ENCODE measurements around the gene MESD. TPM values are rescaled to one million over a fixed set of nuclear protein-coding genes. Genes with fewer than 3 reads are reported as not detected.

MESD gene
- total RNA-seq, 1 donor from 2014 or later = 21.9 TPM

DNA sequence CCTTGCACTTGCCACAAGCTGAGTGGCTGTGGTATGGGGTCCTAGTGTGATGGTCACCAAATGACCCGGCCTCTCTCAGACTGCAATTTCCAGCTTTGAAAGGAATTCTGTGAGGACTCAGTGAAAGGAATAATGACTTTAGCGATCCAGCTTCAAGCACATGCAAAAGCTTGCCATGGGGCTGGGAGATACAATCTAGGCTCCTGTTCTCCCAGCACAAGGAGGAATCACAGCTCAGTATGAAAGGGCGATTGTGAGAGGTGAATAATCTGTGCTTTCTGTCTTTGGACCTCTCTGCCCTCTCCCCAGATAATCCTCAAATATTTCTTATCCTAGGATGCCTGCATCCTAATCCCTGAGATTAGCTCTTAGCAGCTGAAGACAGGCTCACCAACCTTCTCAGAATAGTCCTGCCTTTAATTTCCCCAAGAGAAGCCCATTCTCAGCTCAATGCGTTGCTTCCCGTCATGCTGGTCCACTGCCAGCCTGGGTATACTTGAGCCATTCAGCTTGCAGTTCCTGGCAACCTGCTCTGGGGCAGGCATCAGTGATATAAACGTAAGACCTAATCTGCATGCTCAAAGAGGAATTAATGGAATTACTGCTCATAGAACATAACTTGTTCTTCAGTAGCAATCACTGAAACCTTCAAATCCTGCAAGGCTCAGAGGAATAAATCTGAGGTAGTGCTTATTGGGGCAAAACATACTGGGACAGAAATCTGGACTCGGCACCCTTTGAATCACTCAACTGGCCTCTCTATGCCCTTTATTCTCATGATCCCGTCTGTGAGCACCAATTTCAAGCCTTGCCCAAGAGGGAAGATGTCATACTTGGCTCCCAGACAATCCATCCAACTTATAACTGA, 26.2 kb upstream of the MESD start:
- Mint-ChIP-seq H3K27ac (ENCODE audit: unreplicated experiment) (no peak overlapping the region), H3K27me3 (ENCODE audit: unreplicated experiment) (no peaks in the 10 kb centered on the region), H3K9me3 (ENCODE audit: unreplicated experiment) (peaks cover 3% of the 10 kb centered on the region), H3K4me1 (ENCODE audit: low read depth, unreplicated experiment) (peaks cover 7% of the 10 kb centered on the region), H3K4me3 (ENCODE audit: unreplicated experiment) (no peak overlapping the region), H3K36me3 (ENCODE audit: unreplicated experiment) (no peaks in the 10 kb centered on the region)
- no peak for DNase-seq
- no peak for TF ChIP-seq CTCF (IDR thresholded peaks at IDR 0.05; ENCODE audit: partially characterized antibody, unreplicated experiment)

DNA sequence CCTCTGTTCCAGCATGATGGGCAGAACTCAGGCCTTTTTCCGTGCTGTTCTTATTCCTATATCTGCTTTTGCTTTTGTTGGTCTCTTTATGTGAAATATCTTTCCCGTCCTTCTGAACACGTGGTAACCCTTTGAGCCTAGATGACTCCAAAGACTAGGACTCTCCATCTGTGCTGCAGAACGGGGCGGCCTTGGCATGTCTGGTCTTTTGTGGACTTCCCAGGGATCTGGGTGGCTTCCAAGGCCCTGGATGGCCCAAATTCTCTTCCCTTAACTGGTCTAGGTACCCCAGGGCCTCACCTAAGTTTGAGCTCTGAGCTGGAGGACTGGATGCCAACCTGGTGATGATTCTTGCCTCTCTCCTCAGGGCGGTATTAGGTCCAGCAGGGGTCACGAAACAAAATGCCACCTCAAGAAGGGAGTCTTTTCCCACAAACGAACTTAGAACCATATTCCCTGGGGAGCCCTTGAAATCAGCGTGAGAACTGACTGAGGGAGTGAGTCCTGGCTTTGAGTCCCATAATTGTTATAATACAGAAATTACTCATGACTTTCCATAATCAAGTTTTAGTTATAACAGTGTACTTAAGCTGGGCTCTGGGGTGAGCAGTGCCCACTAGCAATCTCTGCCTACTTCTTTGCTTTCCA, 25.0 kb upstream of the MESD start:
- Mint-ChIP-seq H3K27ac (ENCODE audit: unreplicated experiment) (no peak overlapping the region), H3K36me3 (ENCODE audit: unreplicated experiment) (no peaks in the 10 kb centered on the region), H3K9me3 (ENCODE audit: unreplicated experiment) (peaks cover 3% of the 10 kb centered on the region), H3K4me3 (ENCODE audit: unreplicated experiment) (no peak overlapping the region), H3K4me1 (ENCODE audit: low read depth, unreplicated experiment) (peaks cover 7% of the 10 kb centered on the region), H3K27me3 (ENCODE audit: unreplicated experiment) (no peaks in the 10 kb centered on the region)
- DNase-seq = no peak
- TF ChIP-seq CTCF (IDR thresholded peaks at IDR 0.05; ENCODE audit: partially characterized antibody, unreplicated experiment) = no peak

DNA sequence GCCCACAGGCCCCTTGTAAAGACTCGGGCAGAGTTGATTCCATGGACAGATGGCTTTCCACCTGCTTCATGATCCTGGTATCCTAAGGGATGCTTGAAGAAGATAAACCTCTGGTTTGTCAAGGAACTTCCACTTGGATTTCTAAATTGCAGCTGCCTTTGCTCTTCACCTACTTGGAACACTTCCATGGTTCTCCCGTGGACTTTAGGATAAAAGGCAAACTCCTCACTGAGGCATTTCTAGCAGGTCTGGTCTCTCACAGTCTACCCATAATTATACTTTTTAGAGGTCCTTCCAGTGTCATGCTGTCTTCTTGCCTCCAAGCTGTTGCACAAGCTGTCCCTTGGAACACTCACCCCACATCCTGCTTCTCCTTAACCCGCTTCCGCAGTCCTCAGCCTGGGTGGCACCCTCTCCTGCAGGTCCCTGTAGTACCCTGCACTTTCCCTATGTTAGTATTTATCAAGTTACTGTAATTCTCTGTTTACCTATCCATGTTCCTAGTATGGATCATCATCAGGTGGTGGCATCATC, 23.8 kb upstream of the MESD start:
- TF ChIP-seq CTCF (IDR thresholded peaks at IDR 0.05; ENCODE audit: partially characterized antibody, unreplicated experiment) = no peak
- peaks cover 4% of the 10 kb centered on the region for H3K4me1 Mint-ChIP-seq (ENCODE audit: low read depth, unreplicated experiment)
- H3K27ac Mint-ChIP-seq (ENCODE audit: unreplicated experiment) = no peak overlapping the region
- peaks cover 2% of the 10 kb centered on the region for H3K9me3 Mint-ChIP-seq (ENCODE audit: unreplicated experiment)
- H3K4me3 Mint-ChIP-seq (ENCODE audit: unreplicated experiment) = peak overlapping the region; percentile 39
- no peaks in the 10 kb centered on the region for H3K36me3 Mint-ChIP-seq (ENCODE audit: unreplicated experiment)
- no peak for DNase-seq
- H3K27me3 Mint-ChIP-seq (ENCODE audit: unreplicated experiment) = no peaks in the 10 kb centered on the region

DNA sequence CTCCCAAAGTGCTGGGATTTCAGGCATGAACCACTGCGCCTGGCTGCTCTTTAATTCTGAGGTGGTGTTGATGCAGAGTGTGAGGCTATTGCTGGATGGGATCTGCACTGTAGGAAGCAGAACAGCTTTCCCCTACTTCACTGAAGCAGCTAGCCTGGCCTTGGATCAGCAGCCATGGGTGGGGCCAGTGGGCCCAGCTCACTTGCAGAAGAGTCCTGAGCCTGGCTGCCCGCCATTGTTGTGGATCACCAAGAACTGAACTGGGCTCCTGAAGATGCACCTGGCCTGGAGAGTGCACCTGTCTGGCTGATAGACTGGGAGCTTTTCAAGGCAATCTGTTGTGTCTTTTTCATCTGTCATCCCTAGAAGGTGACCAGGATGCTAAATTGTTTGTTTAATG, 23.0 kb upstream of the MESD start:
- H3K9me3 Mint-ChIP-seq (ENCODE audit: unreplicated experiment) = peaks cover 1% of the 10 kb centered on the region
- no peak overlapping the region for H3K4me3 Mint-ChIP-seq (ENCODE audit: unreplicated experiment)
- H3K27me3 Mint-ChIP-seq (ENCODE audit: unreplicated experiment) = no peaks in the 10 kb centered on the region
- no peaks in the 10 kb centered on the region for H3K36me3 Mint-ChIP-seq (ENCODE audit: unreplicated experiment)
- DNase-seq = no peak
- no peak for TF ChIP-seq CTCF (IDR thresholded peaks at IDR 0.05; ENCODE audit: partially characterized antibody, unreplicated experiment)
- peaks cover 3% of the 10 kb centered on the region for H3K4me1 Mint-ChIP-seq (ENCODE audit: low read depth, unreplicated experiment)
- H3K27ac Mint-ChIP-seq (ENCODE audit: unreplicated experiment) = no peak overlapping the region

DNA sequence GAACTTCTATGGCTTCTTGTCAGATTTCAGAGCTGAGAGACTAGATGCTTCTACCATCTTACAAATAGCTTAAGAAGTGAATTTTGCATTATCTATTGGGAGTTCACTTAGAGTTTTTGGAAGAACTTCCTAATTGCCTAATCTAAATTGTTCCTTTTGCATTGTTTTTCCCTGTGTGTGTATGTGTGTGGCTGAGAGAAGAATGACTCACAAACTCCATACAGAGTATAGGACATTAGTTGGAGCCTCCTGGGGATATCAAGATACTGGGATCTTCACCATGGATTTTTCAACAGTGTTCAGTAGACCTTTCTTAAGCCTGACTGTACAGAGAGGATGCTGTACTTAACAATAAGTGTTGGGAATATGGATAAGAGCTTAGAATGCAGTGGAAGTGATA, 22.0 kb upstream of the MESD start:
- Mint-ChIP-seq H3K4me3 (ENCODE audit: unreplicated experiment) (no peak overlapping the region), H3K27ac (ENCODE audit: unreplicated experiment) (no peak overlapping the region), H3K9me3 (ENCODE audit: unreplicated experiment) (peaks cover 1% of the 10 kb centered on the region), H3K27me3 (ENCODE audit: unreplicated experiment) (no peaks in the 10 kb centered on the region), H3K36me3 (ENCODE audit: unreplicated experiment) (no peaks in the 10 kb centered on the region), H3K4me1 (ENCODE audit: low read depth, unreplicated experiment) (peaks cover 3% of the 10 kb centered on the region)
- no peak for DNase-seq
- no peak for TF ChIP-seq CTCF (IDR thresholded peaks at IDR 0.05; ENCODE audit: partially characterized antibody, unreplicated experiment)
